Hematopoietic multipotent progenitor cell (in vitro differentiated cells): ENCODE data around the gene CPZ. TPM values are rescaled to one million over a fixed set of nuclear protein-coding genes. Genes with fewer than 3 reads are reported as not detected.

Experiments
- DNase-seq, 3 donors: peaks; one replicate each; pipeline ENCODE4 v3.0.0-alpha.2; 2011 to 2015; ENCODE audit warnings: low read depth in 2 of 3, low spot score in 2 of 3
- total RNA-seq: library from RNA; depleted of rRNA; stranded (reverse); fragments of >200 nt; gene quantifications from one replicate; pipeline ENCODE4 v1.2.3, GENCODE V29; 2012

Gene CPZ
- total RNA-seq, 1 donor, result not detected

DNA sequence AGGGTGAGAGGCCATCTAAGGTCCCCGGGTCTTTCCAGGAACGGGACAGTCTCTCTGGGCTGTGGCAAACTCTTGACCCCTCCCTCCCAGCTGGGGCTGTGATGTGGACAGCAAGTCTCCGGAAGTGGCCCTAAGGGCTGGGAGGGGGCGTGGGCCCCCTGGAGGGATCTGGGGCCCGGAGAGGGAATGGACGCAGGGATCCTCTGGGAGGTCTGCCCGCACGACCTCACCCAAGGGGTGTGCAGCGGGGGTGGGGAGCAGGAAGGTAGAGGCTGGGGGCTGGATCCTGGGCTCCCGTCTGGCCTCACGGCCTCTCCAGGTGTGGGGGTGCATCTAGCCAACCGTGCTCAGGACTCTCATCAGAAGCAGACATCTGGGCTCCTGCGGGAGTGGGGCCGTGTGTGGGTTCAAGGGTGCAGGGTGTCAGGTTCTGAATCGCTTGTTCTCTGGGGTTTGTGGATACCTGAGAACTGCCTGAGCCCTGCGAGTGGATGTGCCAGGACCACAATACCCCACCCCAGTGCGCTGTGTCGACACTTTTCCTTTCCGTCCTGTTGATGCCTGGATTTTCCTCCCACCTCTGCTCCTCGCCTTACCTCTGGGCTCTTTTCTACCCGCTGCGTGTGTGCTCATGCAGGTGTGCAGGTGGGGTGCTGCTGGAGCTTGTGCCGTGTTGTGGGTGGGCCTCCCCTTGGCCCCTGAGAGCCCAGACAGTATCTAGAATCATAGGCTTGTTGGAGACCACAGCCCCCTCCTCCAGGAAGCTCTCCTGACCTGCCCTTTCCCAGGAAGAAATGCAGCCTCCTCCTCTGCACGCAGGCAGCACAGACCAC lies 915 bp downstream of the CPZ start:
- no peak for DNase-seq

GRCh38 chr4:8594097-8595038 lies 1.8 kb downstream of the CPZ start:
- peak in 2 of 3 donors; percentile 15 to 56 for DNase-seq

DNA sequence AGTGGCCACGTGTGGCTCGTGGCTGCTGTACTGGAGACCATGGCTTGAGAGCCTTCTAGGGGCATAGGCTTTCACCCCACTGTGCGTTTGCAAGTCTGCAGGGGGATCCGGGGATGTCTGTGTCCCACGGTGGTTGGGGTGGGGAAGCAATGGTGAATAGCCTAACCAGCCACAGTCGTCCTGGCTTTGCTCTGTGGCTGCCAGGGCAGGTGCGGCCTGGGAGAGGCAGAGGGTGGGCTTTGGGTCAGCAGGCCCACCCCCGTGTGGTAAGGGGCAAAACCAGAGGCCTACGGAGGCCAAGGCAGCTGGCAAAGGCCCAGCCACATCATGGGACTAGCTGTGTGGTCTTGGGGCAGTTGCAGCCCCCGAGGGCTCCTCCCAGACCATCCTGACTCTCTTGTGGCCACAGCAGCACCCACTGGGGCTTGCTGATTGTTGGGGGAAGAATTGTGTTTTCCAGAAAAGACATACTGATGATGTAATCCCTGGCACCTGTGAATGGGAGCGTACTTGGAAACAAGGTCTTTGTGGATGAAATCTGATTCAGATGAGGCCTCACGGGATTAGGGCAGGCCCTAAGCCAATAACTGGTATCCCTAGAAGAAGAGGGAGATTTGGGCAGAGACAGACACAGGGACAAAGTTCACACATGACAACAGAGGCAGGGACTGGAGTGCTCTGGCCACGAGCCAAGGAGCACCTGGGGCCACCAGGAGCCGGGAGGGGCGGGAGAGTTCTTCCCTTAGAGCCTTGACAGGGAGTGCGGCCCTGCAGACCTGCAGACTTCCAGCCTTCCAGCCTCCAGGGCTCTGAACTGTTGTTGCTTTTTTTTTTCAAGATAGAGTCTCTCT lies 2.9 kb downstream of the CPZ start:
- no peak for DNase-seq

DNA sequence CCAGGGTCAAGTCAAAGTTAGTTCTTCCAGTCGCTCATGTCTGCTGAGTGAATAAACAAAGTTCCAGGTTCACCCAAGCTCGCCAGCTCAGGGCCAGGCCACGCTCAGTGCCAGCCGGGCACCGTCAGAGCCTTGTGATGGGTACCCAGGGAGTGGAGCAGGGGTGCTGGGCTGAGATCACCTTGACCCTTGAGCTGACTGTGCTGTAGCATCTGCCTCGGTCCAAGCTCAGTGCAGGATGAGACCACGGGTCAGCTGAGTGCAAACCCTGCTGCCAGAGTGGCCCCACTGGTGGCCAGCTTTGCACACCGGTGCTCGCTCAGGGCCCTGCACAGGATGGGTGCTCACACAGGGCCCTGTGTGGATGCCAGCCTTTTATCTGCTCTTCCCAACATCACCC lies 4.3 kb downstream of the CPZ start:
- no peak for DNase-seq

- DNase-seq, result no peak
Measured at GRCh38 chr4:8597319-8597718, 4.8 kb downstream of the CPZ start.

DNA sequence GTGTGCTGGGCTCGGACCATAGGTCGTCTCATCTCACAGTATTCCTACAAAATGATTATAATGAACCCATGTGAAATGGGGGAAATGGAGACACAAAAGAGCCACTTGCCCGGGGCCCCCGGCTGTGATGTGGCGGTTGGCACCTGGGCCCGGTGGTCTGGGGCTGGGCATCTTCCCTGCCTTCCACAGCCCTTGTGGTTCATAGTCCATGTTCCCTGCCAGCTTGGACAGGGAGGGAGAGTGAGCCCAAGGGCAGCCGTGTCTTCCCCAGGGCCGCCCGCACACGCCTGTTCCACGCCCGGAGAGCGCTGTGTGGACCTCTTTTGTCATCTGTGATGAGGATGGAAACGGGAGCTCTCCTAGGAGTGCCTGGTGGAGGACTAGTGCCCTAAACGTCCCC lies 5.2 kb downstream of the CPZ start:
- no peak for DNase-seq

DNA sequence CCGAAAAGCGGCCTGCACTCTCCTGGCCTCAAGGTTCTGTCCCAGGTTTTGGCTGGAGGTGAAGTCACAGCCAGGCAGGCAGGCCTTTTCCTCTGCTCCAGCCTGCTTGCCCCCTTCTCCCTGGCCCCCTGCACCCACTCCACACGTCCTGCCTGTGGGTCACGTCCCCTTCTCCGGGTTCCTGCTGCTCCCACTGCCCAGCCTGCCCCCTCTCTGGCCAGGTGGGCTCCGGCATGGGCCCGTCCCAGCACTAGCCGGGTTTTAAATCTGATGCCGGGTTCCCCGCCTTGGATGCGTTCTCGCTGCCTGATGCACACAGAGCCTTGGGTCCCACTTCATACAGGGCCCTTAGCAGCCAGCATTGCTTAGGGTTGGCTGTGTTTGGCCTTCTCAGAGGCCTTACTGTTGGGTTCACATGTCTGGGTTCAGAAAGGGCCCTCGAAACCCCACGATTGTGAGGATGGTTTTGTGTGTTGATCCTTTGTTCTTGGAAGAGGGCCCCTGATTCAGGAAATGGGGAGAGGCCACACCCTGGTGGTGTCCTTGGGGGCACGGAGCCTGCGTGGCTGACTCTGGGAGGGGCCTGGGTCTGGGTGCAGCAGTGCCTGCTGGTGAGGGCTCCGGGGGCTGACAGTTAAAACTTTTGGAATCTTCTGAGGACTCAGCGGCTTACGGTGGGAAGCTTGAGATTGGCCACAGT lies 6.0 kb downstream of the CPZ start:
- DNase-seq, result no peak

- DNase-seq, result no peak
Measured at GRCh38 chr4:8599091-8599460, 6.5 kb downstream of the CPZ start.

DNA sequence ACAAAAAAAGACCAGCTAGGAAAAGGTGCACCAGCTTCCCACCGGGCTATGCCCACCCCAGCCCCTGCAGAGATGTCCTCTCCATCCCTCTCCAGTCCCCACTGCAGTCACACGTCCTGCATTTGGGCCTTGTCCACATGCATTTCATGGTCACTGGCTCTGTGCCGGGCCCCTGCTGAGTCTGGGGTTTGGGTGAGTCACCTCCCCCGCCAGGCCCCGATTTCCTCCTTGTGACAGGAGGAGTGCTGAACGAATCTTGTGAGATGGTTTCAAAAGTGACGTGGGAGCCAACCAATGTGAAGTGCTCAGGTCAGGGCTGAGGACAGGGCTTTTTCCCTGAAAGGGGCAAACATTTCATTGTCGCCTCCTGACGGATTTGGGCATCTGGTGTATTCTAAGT lies 7.1 kb downstream of the CPZ start:
- no peak for DNase-seq

- DNase-seq, result no peak
Measured at GRCh38 chr4:8600266-8600665, 7.7 kb downstream of the CPZ start.

GRCh38 chr4:8600686-8601085 lies 8.1 kb downstream of the CPZ start:
- no peak for DNase-seq

GRCh38 chr4:8601086-8601485 lies 8.5 kb downstream of the CPZ start:
- no peak for DNase-seq

GRCh38 chr4:8601556-8601955 lies 9.0 kb downstream of the CPZ start:
- no peak for DNase-seq

- no peak for DNase-seq
Measured at GRCh38 chr4:8602686-8603430, 10.3 kb downstream of the CPZ start.

- DNase-seq, result no peak
Measured at GRCh38 chr4:8603931-8604330, 11.4 kb downstream of the CPZ start.

- DNase-seq, result no peak
Measured at GRCh38 chr4:8605289-8605688, 12.7 kb downstream of the CPZ start.

- no peak for DNase-seq
Measured at GRCh38 chr4:8606476-8606875, 13.9 kb downstream of the CPZ start.

DNA sequence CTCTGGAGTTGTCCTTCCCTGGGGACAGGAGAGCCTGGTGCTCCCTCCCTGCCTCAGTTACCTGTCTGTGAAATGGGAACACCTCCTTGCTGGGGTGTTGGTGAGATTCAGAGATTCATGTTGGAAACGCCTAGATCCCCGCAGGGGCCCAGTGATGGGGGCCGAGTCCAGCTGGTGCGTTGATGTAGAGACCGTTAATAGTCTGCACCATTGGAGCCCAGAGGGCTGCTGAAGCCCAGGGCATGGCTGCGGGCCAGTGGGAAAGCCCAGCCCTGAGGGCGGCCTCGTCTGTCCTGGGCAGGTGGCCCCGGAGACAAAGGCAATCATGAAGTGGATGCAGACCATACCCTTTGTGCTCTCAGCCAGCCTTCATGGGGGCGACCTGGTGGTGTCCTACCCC lies 14.4 kb downstream of the CPZ start:
- no peak for DNase-seq

- DNase-seq, result peak in 2 of 3 donors; percentile 14 to 41
Measured at GRCh38 chr4:8607603-8608481, 15.3 kb downstream of the CPZ start.
